HS-27A (cell line): ENCODE data around the gene SPACA6.
"Not testable (repeated sequence)": the region's sequence is repeated elsewhere in the genome, so short reads cannot be mapped to it uniquely, and the experiment has no call there.

Experiments
- DNase-seq: peaks from one replicate; pipeline ENCODE4 v3.0.0-alpha.2; 2012; ENCODE audit warnings: low read depth, missing footprints

SPACA6 gene, protein sequence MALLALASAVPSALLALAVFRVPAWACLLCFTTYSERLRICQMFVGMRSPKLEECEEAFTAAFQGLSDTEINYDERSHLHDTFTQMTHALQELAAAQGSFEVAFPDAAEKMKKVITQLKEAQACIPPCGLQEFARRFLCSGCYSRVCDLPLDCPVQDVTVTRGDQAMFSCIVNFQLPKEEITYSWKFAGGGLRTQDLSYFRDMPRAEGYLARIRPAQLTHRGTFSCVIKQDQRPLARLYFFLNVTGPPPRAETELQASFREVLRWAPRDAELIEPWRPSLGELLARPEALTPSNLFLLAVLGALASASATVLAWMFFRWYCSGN

DNA sequence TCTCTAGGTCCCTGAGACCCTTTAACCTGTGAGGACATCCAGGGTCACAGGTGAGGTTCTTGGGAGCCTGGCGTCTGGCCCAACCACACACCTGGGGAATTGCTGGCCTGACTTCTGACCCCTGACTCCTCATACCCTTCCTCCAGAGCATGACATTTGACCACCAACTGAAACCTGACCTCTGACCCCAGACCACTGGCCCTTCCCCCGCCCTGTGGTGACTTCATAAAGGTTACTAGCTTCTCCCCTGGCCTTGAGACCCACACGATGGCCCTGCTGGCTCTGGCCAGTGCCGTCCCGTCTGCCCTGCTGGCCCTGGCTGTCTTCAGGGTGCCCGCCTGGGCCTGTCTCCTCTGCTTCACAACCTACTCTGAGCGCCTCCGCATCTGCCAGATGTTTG, at the start of gene SPACA6:
Gene SPACA6, plus strand, starts transcription at position 71 of the 400 bp plus-strand sequence. Its CDS starts 197 bp downstream, at position 268.
- no peak for DNase-seq

DNA sequence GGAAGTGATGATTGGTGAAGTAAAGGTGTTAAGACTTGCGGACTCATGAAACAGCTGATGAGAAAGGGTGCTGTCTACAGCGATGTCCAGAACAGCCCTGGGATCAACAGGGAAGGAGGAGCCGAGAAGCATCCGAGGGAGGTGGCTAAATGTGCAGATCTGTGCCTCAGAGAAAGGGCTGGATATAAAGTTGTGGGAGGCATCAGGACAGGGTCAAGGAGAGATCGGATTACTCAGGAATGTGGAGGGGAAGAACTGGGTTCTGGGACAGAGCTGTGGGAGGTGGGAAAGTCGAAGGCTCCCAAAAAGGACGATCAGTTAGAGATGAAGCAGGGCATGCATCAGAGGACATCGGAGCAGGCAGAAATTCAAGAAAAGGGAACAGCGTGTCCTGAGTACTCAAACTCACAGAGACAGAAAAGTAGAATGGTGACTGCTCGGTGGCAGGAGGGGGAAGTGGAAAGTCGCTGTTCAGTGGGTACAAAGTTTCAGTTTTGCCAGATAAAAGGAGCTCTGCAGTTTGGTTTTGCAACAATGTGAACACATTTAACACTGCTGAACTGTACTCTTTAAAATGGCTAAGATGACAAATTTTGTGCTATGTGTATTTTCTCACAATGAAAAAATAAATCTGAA, 48.4 kb upstream of the SPACA6 start:
- DNase-seq, result no peak

DNA sequence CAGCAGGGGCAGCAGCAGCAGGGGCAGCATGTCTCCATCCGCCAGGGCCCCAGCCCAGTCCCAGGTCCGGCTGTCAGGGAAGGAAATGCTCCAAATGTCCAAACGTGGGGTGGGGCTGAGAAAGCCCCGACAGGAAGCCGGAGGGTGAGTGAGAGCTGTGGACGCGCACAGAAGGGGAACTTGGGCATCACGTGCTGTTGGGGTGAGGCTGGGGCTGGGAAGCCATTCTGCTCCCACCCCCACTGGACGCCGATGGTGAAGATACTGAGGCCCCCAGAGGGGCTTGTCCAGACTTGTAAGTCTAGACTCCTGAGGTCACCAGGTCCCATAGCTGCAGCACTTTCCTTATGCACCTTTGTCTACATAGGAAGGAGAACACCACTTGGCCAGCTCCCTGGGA, 46.4 kb upstream of the SPACA6 start, which contains the start of gene SIGLEC14:
Gene SIGLEC14, minus strand, starts transcription at position 96 of the 400 bp plus-strand sequence. Its CDS starts 66 bp downstream, at position 30.
- not testable (repeated sequence) for DNase-seq

DNA sequence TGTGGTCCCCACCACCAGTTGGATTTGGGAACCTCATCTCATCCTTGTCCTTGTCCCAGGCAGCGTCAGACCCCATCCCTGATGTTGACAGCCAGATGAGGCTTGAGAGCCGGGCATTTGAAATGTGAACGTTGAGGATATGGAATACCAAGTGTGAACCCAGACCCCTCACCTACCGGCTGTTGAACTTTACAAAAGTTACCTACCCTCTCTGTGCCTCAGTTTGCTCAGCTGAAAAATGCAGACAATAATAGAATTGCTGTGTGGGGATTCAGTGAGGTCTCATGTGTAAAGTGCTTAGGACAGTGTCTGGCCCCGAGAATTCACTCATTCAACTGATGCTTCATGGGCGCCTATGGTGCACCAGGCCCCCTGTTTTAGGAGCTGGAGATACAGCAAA, 45.8 kb upstream of the SPACA6 start:
- DNase-seq, result no peak

DNA sequence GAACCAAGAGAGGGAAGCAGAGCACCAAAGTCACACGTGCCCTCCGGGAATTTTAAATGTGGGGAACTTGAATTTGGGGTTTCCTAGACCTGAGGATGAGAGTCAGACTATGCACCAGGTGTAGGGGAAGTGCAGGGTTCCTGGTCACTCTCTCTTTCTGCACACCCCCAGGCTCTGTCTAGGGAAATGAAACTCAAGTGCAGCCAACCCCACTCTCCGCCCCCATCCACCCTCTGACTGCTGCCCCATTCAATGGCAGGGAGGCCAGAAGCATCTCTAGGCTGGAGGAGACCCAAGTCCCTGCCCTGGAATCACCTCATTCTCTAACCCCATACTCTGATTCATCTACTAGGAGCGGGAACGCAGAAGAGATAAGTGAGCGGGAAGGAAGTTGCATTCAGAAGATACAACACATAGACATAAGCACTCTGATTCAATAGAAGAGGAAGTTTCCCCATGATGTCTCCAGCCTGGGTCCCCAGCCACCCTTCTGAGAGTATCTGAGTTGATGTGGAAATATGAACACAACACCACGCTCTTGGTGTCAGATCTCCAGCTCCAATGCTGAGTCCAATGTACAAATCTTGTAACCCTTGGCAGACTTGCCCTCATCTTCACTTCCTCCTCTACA, 41.8 kb upstream of the SPACA6 start:
- DNase-seq, result no peak

DNA sequence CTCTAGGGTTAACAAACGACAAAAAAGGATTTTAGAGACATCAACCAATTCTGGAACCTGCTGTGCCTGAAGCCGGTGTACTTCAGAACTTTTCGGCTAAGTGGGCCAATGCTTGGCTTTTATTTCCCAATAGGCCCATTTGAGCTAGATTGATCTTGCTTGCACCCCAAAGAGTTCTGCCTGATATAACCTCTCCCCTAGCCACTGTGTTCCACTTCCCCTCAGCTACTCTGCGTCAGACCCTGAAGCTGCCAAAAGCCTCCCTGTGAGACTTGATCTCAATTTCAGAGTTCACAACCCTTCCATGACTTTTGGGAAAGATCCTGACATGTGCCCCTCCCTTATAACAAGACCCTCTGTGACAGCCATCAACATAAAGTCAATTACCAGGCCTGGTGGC, 40.9 kb upstream of the SPACA6 start:
- no peak for DNase-seq

DNA sequence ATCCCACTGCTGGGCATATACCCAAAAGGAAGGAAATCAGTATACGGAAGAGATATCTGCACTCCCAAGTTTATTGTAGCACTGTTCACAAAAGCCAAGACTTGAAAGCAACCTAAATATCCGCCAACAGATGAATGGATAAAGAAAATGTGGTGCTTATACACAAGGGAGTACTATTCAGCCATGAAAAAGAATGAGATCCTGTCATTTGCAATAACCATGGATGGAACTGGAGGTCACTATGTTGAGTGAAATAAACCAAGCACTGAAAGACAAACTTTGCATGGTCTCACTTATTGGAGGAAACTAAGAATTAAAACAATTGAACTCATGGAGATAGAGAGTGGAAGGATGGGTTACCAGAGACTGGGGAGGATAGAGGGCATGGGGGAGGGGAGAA, 40.0 kb upstream of the SPACA6 start:
- no peak for DNase-seq

DNA sequence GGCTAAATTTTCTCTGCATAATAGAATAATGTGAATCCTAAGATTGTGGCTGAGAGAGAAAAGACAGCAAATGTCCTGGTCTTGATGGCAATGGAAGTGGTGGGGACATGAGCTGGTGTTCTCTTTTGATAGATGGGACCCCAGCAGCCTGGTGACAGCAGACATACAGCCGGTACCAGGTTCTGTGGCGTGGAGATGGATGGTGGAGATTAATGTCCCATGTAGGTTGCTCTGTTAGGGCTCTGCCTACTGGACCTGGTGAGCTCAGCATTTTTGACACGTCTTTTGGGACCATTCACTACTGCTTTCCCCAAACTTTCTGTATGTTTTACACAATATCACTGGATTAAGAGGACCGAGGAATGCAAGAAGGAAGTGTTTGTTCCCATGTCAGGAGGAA, 38.3 kb upstream of the SPACA6 start:
- no peak for DNase-seq

DNA sequence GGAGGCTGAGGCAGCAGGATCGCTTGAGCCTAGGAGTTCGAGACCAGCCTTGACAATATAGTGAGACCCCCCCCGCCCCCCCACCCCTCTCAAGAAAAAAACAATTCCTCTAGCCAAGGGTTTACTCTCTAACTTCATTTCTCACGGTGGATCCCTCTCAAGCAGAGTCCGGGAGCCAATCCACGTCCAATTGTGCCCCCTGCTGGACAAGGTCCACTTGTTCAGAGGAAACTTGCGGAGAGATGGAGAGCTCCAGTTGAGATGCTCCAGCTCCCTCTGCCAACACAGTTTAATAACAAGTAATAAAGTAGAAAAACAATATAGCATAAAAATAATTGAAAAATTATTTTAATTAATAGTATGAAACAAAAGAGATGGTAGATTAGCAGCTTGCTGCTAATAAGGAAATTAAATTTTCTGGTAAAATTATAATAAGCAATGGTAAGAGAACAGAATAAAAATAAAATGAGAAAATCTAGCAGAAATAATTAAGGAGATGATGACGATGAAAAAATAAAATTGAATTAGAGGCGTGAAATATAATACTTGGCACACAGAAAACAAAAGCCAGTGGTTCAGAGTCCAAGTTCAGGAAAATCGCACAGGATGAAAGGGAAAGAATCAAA, 32.0 kb upstream of the SPACA6 start:
- DNase-seq, result peak; percentile 42

DNA sequence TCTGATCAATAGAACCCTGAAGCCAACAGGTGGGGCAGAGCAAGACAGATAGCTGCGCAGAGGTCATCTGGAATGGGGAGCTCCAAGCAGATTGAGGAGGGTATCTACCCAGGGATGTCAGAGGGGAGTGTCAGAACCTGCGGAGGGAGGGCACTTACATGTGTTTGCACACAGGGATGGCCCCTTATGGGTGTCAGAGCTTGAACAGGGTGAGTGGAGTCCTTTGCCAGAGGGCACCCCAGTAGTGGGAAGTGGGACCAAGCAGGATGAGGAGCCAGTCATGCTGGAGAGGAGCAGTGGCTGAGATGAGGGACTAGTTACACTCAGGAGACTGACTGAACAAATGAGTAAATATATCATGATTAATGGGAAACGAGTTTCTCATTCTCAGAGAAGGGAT, 29.5 kb upstream of the SPACA6 start:
- DNase-seq, result no peak

DNA sequence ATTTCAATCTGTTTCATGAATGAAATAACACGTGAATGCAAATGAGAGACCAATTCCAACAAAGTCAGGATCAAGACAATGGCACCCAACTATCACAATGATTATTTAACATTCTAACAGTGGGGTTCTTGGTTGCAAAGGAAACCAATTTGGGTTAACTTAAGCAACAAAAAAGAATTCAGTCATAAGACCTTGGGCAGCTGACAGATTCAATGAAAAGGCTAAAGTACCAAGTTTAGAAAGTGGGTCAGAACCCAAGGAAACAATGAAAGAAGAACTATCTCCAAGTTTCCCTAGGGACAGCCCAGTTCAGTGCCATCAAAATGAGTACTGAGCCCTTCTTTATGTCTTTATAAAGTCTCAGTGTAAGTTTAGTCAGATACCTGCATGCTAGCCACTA, 29.0 kb upstream of the SPACA6 start:
- no peak for DNase-seq

DNA sequence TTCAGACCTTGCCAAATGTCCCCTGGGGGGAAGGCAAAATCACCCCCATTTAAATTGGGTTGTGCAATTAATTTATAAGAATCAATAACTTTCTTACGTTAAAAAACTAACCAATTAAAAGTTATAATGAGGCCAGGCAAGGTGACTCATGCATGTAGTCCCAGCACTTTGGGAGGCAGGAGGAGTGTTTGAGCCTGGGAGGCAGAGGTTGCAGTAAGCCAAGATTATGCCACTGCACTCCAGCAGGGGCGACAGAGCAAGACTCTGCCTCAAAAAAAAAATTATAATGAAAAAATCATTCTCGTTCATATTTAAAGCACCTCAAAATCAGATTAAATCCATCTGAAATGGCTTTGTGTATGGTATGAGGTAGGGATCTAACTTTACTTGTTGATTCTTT, 28.1 kb upstream of the SPACA6 start:
- no peak for DNase-seq

DNA sequence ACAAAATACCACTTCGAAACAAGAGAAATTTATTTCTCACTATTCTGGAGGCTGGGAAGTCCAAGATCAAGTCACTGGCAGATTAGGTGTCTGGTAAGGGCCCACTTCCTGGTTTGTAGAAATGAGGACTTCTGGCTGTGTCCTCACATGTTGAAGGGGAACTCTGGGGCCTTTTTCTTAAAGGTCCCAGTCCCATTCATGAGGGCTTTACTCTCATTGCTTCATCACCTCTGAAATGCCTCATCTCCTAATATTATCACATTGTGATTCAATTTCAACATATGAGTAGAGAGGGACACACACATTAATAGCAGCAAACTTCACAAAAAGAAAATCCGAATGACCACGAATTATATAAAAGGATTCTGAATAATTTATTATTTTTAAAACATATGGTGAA, 24.9 kb upstream of the SPACA6 start:
- no peak for DNase-seq

DNA sequence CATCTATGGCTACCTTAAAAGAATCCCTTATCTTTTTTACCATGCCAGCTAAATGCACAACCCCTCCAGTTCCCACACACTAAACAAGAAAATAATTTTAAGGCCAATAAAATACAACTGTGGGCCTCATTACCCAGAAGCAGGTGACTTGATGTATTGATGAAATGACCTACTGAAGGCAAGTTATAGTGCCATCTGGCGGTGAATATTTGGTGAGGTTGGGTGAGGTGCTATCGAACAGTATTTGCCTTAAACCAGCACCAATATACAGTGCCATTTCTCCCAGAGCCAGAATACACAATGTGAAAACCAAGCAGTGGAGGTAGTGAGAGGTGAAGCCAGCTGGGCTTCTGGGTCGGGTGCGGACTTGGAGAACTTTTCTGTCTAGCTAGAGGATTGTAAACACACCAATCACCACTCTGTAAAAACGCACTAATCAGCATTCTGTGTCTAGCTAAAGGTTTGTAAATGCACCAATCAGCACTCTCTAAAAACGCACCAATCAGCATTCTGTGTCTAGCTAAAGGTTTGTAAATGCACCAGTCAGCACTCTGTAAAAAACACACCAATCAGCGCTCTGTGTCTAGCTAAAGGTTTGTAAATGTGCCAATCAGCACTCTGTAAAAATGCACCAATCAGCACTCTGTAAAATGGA, 17.1 kb upstream of the SPACA6 start:
- not testable (repeated sequence) for DNase-seq

DNA sequence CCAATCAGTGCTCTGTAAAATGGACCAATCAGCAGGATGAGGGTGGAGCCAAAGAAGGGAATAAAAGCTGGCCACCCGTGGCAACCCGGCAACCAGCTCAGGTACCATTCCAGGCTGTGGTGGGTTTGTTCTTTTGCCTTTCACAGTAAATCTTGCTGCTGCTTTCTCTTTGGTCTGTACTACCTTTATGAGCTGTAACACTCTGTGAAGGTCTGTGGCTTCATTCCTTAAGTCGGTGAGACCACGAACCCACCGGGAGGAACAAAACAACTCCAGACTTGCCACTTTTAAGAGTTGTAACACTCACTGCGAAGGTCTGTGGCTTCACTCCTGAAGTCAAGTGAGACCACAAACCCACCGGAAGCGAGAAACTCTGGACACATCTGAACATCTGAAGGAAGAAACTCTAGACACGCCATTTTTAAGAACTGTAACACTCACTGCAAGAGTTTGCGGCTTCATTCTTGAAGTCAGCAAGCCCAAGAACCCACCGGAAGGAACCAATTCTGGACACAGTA, 16.5 kb upstream of the SPACA6 start:
- no peak for DNase-seq

DNA sequence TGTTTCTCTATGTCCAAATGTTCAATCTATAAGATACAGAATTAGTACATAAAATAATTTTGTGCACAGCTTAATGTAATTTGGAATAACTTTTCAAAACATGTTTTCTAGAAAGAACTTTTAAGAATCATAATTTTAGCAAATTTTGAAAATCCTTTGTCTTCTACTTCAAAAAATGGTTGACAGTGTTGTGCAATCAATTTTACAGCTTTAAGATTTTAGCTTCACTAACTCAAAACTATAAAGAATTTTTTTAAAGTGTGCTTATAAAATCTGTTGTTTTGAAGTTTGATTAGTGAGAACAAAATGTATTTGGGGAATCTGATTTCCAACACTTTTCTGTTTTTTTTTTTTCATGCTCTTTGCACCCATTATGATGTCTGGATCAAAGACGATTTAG, 12.7 kb upstream of the SPACA6 start:
- no peak for DNase-seq

DNA sequence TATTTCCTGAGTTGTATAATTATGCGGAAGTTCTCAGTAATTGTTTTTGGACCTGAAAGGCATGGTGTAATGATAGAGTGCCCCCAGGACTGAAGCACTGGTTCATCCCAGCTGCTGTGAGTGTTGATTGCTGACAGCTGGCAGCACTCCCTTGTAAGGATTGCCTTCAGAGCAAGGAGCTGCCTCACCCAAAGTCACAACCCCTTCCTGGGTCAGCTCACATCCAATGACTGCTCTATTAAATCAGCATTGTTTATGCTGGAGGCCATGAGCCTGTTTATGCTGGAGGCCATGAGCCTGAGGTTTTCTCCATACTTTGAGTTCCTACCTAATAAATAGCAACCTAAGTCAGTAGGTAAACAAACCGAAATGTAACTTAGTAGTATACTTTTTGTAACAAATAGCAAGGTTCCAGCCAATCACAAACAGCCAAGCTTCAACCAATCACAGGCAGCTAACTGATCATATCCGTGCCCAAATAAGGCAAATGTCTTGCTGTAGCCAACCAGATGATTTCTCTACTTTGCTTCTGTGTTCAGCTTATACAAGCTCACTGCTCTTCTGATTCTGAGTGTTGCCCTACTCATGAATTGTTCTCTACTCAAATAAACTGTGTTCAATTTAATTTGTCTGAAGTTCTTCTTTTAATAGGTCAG, 11.7 kb upstream of the SPACA6 start:
- DNase-seq, result no peak

DNA sequence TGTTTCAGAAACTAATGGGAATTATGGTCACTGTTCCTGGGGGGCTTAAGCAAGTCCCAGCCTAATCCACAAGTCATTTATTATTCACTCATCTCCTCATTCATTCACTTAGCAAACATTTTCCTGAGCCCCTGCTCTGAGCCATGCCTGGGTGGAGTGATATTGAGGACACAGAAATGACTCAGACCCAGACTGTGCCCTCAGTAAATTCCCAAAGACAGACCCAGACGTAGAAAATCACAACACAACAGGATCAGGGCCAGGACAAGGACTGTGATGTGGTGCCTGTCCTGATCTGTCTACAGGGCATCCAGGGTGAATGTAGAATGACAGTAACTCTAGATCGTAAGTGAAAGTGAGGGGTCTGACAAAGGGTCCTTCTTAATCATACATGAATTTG, 7.0 kb upstream of the SPACA6 start:
- no peak for DNase-seq

DNA sequence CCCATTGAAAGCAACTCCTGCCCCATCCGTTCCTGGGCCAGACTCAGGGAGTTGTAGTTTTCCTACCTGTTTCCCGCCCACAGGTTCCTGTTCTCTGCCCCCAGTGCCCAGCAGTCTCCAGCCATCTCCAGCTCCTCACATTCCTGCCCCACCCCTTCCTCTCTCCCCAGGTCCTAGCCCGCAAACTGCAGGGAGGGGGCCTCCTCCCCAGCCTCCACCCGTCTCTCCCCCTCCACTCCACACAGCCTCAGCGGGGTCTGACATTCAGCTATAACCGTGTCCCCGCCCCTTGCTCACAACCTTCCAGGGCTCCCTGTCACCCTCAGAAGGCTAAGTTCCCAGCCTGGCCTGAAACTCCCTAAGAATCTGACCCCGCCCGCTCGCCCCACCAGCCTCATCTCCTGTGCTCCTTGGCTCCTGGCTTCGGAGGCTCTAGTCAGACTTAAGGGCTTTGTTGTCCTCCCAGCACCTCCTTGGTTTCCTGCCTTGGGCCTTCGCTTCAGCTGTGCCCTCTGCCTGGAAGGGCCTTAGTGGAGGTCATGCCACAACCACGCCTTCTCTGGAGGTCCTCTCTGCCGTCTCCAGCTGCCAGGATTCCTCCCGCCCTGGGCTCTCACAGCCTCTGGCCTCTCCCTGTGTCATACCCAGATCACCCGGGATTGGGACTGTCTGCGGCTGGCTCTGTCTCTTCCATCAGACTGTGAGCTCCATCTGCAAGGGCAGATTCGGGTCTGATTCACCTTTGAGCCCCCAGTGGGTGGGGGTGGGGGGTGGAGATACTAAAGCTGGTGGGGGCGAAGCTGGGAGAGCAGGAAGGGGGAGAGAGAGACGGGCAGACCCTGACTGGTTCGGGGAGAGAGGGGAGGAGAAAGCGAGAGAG, 5.1 kb upstream of the SPACA6 start:
- DNase-seq, result peak; percentile 67
